A673 (cell line): ENCODE data around the gene GDA. TPM values are rescaled to one million over a fixed set of nuclear protein-coding genes. Genes with fewer than 3 reads are reported as not detected.

Experiments used
- BruUV-seq: library from RNA; stranded (reverse); fragments of 400-500 nt; replicated peaks from 2 replicates; lab custom pipeline; 2021; lab: Mats Ljungman, UMichigan
- CTCF ChIA-PET: fragments of 300-600 bp; sonication (Branson Sonifier 250); formaldehyde crosslinking; loops from one replicate; lab custom pipeline; 2022; ENCODE audit warnings: antibody characterized with exemption; lab: Charles Lee
- POLR2A ChIA-PET: fragments of 300-600 bp; sonication (Branson Sonifier 250); formaldehyde crosslinking; loops from one replicate; lab custom pipeline; 2022; ENCODE audit warnings: antibody characterized with exemption; ENCODE audit not compliant: low non-redundant PET; lab: Charles Lee
- DNase-seq: peaks from one replicate; pipeline ENCODE4 v3.0.0-alpha.2; 2015; ENCODE audit warnings: low spot score
- H3K27ac ChIP-seq: fragments of 200-600 bp; sonication (generic); 2 replicates; pipeline ENCODE4 v1.5.1; 2016; ENCODE audit warnings: mixed run types, low read depth, mild to moderate bottlenecking, mixed read lengths, antibody characterized with exemption, low read length; ENCODE audit not compliant: poor library complexity, severe bottlenecking
- H3K27me3 ChIP-seq: fragments of 200-600 bp; sonication (generic); replicated peaks from 2 replicates; pipeline ENCODE4 v1.6.1; 2017; ENCODE audit warnings: mixed run types, low read depth, mild to moderate bottlenecking, mixed read lengths, antibody characterized with exemption, low read length; ENCODE audit not compliant: insufficient read depth, poor library complexity
- H3K36me3 ChIP-seq: fragments of 200-600 bp; sonication (generic); 2 replicates; pipeline ENCODE4 v1.6.1; 2016; ENCODE audit warnings: mixed run types, mild to moderate bottlenecking, mixed read lengths, antibody characterized with exemption, low read length; ENCODE audit not compliant: insufficient read depth, poor library complexity, severe bottlenecking
- H3K4me1 ChIP-seq: fragments of 200-600 bp; sonication (generic); 2 replicates; pipeline ENCODE4 v1.6.1; 2017; ENCODE audit warnings: mixed run types, mild to moderate bottlenecking, mixed read lengths, antibody characterized with exemption, low read length; ENCODE audit not compliant: insufficient read depth, poor library complexity, severe bottlenecking
- H3K4me3 ChIP-seq: fragments of 200-600 bp; sonication (generic); 2 replicates; pipeline ENCODE4 v1.5.1; 2016; ENCODE audit warnings: low read depth, mixed run types, mild to moderate bottlenecking, mixed read lengths, low read length; ENCODE audit not compliant: poor library complexity, severe bottlenecking
- H3K9me3 ChIP-seq: fragments of 200-600 bp; sonication (generic); 2 replicates; pipeline ENCODE4 v1.6.1; 2016; ENCODE audit warnings: mixed run types, low read depth, mild to moderate bottlenecking, mixed read lengths, antibody characterized with exemption, low read length; ENCODE audit not compliant: poor library complexity, severe bottlenecking
- EZH2 ChIP-seq: fragments of 200-600 bp; sonication (generic); IDR thresholded peaks from 2 replicates; pipeline ENCODE4 v1.6.1; 2017; ENCODE audit warnings: borderline replicate concordance, low read depth, mild to moderate bottlenecking, mixed read lengths, antibody characterized with exemption, low read length; ENCODE audit not compliant: poor library complexity, severe bottlenecking
- intact Hi-C: fragments of 100-400 bp; cut with micrococcal nuclease; formaldehyde crosslinking; loops from one replicate; pipeline ENCODE4 v1.10.0; 2022; ENCODE audit not compliant: unreplicated experiment
- total RNA-seq: library from RNA; stranded (reverse); gene quantifications from 2 replicates; pipeline ENCODE4 v1.2.3, GENCODE V29; 2021
- TF ChIP-seq, protein P1 (sequence below): fragments of 300-800, 200-600 bp; sonication (generic); conservative IDR thresholded peaks from 2 replicates; pipeline ENCODE4 v1.5.1; 2017; ENCODE audit warnings: low read depth, mild to moderate bottlenecking, antibody characterized with exemption, low read length, moderate library complexity, mixed read lengths

GDA gene
- total RNA-seq, 1 experiment from 2014 or later = not detected

DNA sequence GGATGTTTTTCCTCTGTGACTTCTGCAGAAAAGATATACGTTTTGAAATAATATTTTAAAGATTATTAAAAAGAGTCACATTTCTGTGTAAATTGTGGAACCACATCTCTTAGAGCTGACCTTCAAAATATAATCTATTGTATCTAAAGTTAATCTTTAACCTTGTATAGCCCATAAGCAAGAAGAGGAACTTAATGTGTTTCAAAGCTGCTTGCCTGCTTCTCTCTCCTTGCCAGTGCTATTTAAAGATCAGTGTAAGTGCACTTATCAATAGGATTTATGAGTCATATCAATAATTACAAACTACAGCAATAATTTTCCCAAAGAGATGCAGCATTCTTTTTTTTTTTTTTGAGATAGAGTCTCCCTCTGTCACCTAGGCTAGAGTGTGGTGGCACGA lies 29.4 kb upstream of the GDA start:
- intact Hi-C loops = loop anchor here (2.0 kb wide), 1 partner anchor 15 kb away; no protein-coding TSS in a partner anchor
- Histone ChIP-seq H3K27me3 (no peaks in the 10 kb centered on the region), H3K4me1 (no peaks in the 10 kb centered on the region), H3K4me3 (no peak overlapping the region), H3K9me3 (no peaks in the 10 kb centered on the region), H3K36me3 (no peaks in the 10 kb centered on the region), H3K27ac (no peak overlapping the region)
- ChIA-PET POLR2A (no interaction called here), CTCF (no interaction called here)
- no peak for DNase-seq
- no peak for TF ChIP-seq EZH2
- TF ChIP-seq, protein P1, sequence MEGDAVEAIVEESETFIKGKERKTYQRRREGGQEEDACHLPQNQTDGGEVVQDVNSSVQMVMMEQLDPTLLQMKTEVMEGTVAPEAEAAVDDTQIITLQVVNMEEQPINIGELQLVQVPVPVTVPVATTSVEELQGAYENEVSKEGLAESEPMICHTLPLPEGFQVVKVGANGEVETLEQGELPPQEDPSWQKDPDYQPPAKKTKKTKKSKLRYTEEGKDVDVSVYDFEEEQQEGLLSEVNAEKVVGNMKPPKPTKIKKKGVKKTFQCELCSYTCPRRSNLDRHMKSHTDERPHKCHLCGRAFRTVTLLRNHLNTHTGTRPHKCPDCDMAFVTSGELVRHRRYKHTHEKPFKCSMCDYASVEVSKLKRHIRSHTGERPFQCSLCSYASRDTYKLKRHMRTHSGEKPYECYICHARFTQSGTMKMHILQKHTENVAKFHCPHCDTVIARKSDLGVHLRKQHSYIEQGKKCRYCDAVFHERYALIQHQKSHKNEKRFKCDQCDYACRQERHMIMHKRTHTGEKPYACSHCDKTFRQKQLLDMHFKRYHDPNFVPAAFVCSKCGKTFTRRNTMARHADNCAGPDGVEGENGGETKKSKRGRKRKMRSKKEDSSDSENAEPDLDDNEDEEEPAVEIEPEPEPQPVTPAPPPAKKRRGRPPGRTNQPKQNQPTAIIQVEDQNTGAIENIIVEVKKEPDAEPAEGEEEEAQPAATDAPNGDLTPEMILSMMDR = no peak
- BruUV-seq = no TSS peak

DNA sequence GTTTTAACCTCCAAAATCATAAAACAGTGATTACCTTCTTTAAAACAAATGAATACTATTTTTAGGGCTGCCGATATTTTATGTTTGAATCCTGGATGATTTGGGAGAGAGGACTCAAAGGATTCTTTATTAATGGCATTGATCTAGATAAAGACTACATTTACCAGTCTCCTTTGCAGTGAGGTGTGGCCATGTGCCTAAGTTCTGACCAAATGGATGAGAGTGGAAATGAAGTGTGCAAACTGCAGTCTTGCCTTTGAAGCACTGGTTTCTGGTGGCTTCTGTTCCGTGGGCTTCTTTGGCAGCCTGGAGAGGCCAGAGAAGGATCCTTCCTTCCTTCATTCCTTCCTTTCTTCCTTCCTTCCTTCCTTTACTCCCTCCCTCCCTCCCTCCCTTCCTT lies 24.3 kb upstream of the GDA start:
- no peak overlapping the region for H3K4me3 ChIP-seq
- no peak overlapping the region for H3K27ac ChIP-seq
- H3K9me3 ChIP-seq = no peaks in the 10 kb centered on the region
- TF ChIP-seq, protein P1 = no peak
- TF ChIP-seq EZH2 = no peak
- POLR2A ChIA-PET = no interaction called here
- CTCF ChIA-PET = no interaction called here
- intact Hi-C loops = no loop called here
- no peaks in the 10 kb centered on the region for H3K4me1 ChIP-seq
- H3K27me3 ChIP-seq = no peaks in the 10 kb centered on the region
- H3K36me3 ChIP-seq = no peaks in the 10 kb centered on the region
- DNase-seq = no peak
- no TSS peak for BruUV-seq

DNA sequence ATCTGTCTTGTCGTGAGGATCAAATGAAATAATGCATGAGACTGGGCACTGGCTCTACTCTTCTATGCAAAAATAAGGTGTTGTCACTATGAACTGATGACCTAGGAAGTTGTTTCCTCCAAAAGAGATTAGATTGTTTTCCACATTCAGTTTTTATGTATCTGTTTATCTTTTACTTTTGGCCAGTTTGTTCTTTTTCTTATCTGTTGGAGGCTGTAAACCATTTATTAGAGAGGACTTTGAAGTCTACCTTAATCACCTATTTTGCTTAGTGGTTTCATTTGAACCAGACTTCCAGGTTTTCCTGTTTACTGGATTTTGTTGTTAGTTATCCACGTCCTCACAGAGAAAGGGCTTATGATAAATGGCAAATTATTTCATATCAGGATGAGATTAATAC lies 21.5 kb upstream of the GDA start:
- DNase-seq = no peak
- ChIA-PET CTCF (no interaction called here), POLR2A (no interaction called here)
- Histone ChIP-seq H3K9me3 (no peaks in the 10 kb centered on the region), H3K27ac (no peak overlapping the region), H3K27me3 (no peaks in the 10 kb centered on the region), H3K4me1 (no peaks in the 10 kb centered on the region), H3K36me3 (no peaks in the 10 kb centered on the region), H3K4me3 (no peak overlapping the region)
- BruUV-seq = no TSS peak
- intact Hi-C loops = no loop called here
- no peak for TF ChIP-seq EZH2
- TF ChIP-seq, protein P1 = no peak
